Activated T-cell treated with anti-CD3 and anti-CD28 coated beads, Interleukin-2, amount 50 U/mL, for 72 hours (primary cell): ENCODE data around the gene ARIH2. TPM values are rescaled to one million over a fixed set of nuclear protein-coding genes. Genes with fewer than 3 reads are reported as not detected.

Experiments
- ATAC-seq, 2 donors: fragments of 150-1000 bp; cut with Tn5 transposase; replicated peaks in 1 of 2; 2 replicates each; pipeline ENCODE4 v1.10.0; 2021; ENCODE audit warnings: moderate library complexity in 2 of 2, mild to moderate bottlenecking in 1 of 2
- DNase-seq, 2 donors: peaks; one replicate each; pipeline ENCODE4 v3.0.0; 2021 to 2022; ENCODE audit warnings: mixed read lengths in 1 of 2
- H3K27ac Mint-ChIP-seq: one replicate; pipeline ENCODE4 v1.8.0; 2022; ENCODE audit warnings: mild to moderate bottlenecking, moderate library complexity, mixed read lengths
- H3K27me3 Mint-ChIP-seq: one replicate; pipeline ENCODE4 v1.8.0; 2022; ENCODE audit warnings: low read depth, mixed read lengths
- H3K36me3 Mint-ChIP-seq, 2 donors: one replicate each; pipeline ENCODE4 v1.8.0; 2022; ENCODE audit warnings: mixed read lengths in 2 of 2, mild to moderate bottlenecking in 1 of 2; ENCODE audit not compliant: insufficient read depth in 2 of 2
- H3K4me1 Mint-ChIP-seq: one replicate; pipeline ENCODE4 v1.8.0; 2022; ENCODE audit warnings: low read depth, mixed read lengths
- H3K4me3 Mint-ChIP-seq, 2 donors: one replicate each; pipeline ENCODE4 v1.8.0; 2022; ENCODE audit warnings: mild to moderate bottlenecking in 2 of 2, mixed read lengths in 2 of 2, moderate library complexity in 2 of 2
- H3K9me3 Mint-ChIP-seq, 2 donors: one replicate each; pipeline ENCODE4 v1.8.0; 2022; ENCODE audit warnings: mixed read lengths in 2 of 2
- total RNA-seq, 2 donors: library from RNA; stranded (reverse); gene quantifications; one replicate each; pipeline ENCODE4 v1.2.3, GENCODE V29; 2022

The ARIH2 gene
- total RNA-seq, 2 donors from 2014 or later = 174 to 183 TPM

DNA sequence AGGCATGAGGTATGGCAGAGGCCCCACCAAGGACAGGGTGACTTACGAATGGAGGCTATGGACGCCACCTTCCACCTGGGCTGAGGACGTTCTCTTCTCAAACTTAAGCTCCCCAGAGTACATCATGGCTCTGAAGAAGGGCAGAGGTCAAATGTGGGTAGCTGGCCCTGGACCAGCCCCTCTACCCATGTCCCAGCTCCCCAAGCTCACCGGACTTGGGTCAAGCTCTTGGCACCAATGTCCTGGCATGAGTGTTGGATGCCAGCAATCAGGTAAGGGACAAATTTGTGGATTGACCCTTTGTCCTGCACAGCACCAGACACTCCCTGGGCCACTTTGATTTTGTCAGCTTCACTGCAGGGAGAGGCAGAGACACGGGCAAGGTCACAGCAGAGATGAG lies 105.8 kb downstream of the ARIH2 start:
- peak overlapping the region in 1 of 2 donors; percentile 5 for H3K4me3 Mint-ChIP-seq
- H3K9me3 Mint-ChIP-seq = no peaks in the 10 kb centered on the region
- peak overlapping the region; percentile 85 for H3K27ac Mint-ChIP-seq
- peaks cover 78% of the 10 kb centered on the region for H3K4me1 Mint-ChIP-seq
- H3K36me3 Mint-ChIP-seq = peaks cover 13 to 39% of the 10 kb centered on the region in 2 donors
- DNase-seq (no peak), ATAC-seq (no peak)
- H3K27me3 Mint-ChIP-seq = no peaks in the 10 kb centered on the region

DNA sequence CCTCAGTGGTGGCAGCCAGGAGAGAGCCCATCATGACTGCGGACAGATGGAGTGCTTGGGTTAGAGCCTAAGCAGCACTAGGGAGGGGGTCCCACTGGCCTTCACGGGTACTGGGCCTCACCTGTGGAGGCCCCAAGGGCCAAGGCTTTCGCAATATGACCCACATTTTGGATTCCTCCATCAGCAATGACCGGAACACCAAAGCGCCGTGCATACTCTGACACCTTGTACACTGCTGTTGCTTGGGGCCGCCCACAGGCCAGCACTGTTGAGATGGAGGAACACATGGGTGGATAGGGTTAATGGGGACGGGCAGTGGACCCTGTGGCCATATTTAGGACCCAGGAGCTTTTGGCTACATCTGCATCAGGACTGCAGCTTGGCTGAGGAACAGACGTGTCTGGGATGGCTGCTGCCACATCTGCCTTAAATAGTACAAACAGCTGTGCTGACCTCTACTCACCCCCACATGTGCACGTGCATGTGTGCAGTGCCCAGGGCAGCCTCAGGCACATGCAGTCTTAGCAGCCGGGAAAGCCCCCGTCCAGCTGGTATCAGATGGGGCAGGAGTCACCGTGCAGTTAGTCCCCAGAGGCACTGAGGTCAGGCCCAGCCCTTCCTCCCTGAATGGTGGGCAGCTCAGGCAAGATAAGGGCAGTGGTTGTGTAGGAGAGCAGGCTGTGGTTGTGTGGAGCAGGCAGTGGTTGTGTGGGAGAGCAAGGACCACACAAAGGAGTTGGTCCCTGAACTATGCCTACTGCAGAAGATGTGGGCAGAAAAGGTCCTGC lies 106.6 kb downstream of the ARIH2 start:
- Mint-ChIP-seq H3K27me3 (no peaks in the 10 kb centered on the region), H3K9me3 (no peaks in the 10 kb centered on the region), H3K4me3 (peak overlapping the region; percentile 17 to 37), H3K36me3 (peaks cover 13 to 39% of the 10 kb centered on the region in 2 donors), H3K4me1 (peaks cover 78% of the 10 kb centered on the region), H3K27ac (peak overlapping the region; percentile 85)
- ATAC-seq (no peak), DNase-seq (no peak)

DNA sequence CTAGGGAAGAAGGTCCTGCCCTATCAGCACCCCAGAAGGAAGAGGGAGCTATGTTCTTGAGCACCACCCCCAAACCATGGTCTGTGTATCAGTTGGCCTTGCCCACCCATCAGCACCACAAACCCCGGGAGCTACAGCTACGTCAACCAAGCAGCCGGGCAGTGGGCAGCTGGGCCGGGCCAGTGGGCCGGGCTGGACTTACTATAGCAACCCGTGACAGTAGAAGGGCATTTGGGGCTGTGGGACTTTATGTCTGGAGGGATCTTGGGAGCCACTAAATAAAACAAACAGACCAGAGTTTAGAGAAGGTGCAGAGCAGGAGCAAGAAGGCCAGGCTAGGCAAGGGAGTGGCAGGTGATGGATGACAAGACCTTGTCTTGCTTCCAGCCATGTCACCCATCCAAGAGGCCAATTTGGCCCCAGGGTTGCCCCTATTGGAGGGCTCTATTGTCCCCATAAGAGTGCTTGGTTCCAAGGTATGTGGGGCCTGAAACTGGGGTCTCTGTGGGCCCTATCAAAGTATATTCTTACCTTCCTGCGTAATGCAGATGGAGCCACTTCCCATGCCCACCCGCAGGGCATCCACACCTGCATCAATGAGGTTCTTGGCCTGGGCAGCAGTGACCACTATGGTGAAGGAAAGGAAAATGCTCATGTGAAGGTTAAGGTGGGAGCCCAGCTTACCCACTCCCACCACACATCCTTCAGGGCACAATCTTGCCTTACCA lies 107.3 kb downstream of the ARIH2 start:
- DNase-seq (no peak), ATAC-seq (no peak)
- H3K9me3 Mint-ChIP-seq = no peaks in the 10 kb centered on the region
- H3K4me3 Mint-ChIP-seq = peak overlapping the region; percentile 17 to 37
- H3K27me3 Mint-ChIP-seq = no peaks in the 10 kb centered on the region
- H3K27ac Mint-ChIP-seq = peak overlapping the region; percentile 56
- H3K4me1 Mint-ChIP-seq = peaks cover 85% of the 10 kb centered on the region
- H3K36me3 Mint-ChIP-seq = peaks cover 13 to 39% of the 10 kb centered on the region in 2 donors

DNA sequence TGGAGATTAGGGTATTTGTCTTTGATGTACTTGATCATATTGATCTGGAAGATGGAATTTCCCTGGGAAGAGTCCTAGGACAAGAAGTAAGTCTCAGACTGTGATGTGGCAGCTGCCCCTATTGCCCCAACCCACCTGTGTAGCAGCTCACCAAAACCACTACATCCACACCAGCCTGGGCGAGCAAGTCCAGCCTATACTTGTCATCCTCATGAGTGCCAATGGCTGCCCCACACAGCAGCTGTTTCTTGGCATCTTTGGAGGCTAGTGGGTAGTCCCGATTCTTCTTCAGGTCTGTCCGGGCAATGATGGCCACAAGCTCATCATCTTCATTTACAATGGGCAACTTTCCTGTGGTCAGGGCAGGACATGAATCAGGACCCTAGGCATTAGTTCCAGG lies 107.9 kb downstream of the ARIH2 start:
- DNase-seq = no peak
- H3K4me1 Mint-ChIP-seq = peaks cover 82% of the 10 kb centered on the region

DNA sequence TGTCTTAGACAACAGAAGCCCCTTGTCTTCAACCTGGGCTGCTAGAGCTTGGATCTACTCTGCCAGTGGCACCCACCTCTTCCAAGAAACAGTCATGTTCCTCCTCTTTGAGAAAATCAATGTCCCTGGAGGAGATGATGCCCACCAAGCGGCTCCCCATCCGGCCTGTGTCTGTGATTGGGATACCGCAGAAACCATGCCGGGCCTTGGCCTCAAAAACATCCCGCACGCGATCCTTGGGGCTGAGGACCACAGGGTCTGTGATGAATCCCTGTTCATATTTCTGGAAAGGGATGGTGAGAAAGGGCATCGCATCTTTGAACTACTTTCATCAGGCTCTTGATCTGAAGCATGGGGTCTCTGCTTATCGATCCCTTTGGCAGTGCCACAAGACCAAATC lies 109.0 kb downstream of the ARIH2 start:
- no peak for DNase-seq
- H3K9me3 Mint-ChIP-seq = no peaks in the 10 kb centered on the region
- H3K4me3 Mint-ChIP-seq = peak overlapping the region; percentile 95 to 96
- peaks cover 9 to 44% of the 10 kb centered on the region in 2 donors for H3K36me3 Mint-ChIP-seq
- peaks cover 78% of the 10 kb centered on the region for H3K4me1 Mint-ChIP-seq
- peak overlapping the region; percentile 95 for H3K27ac Mint-ChIP-seq
- no peaks in the 10 kb centered on the region for H3K27me3 Mint-ChIP-seq
- ATAC-seq = no peak

More for the DNA sequence above, 107.9 kb downstream of the ARIH2 start:
- no peak overlapping the region for H3K4me3 Mint-ChIP-seq
- no peaks in the 10 kb centered on the region for H3K9me3 Mint-ChIP-seq
- ATAC-seq = no peak
- H3K27me3 Mint-ChIP-seq = no peaks in the 10 kb centered on the region
- peaks cover 10 to 39% of the 10 kb centered on the region in 2 donors for H3K36me3 Mint-ChIP-seq
- H3K27ac Mint-ChIP-seq = peak overlapping the region; percentile 40

DNA sequence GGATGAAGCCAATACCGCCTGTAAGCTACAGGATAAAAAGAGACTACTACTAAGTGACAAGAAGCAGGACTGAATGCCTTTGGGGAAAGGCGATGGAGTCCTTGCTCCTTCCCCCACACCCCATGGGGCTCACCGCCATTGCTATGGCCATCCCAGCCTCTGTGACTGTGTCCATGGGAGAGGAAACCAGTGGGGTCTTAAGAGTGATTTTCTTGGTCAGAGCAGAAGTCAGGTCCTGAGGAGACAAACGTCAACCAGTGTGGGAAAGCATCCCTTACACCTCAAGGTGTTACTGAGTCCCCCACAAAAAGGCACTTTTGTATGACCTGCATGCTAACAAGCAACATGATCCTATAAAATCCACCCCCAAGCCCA lies 109.6 kb downstream of the ARIH2 start:
- no peak for DNase-seq
- no peak for ATAC-seq
- Mint-ChIP-seq H3K9me3 (no peaks in the 10 kb centered on the region), H3K4me3 (peak overlapping the region; percentile 95 to 96), H3K4me1 (peaks cover 72% of the 10 kb centered on the region), H3K36me3 (peaks cover 7 to 43% of the 10 kb centered on the region in 2 donors), H3K27me3 (no peaks in the 10 kb centered on the region), H3K27ac (peak overlapping the region; percentile 95)

DNA sequence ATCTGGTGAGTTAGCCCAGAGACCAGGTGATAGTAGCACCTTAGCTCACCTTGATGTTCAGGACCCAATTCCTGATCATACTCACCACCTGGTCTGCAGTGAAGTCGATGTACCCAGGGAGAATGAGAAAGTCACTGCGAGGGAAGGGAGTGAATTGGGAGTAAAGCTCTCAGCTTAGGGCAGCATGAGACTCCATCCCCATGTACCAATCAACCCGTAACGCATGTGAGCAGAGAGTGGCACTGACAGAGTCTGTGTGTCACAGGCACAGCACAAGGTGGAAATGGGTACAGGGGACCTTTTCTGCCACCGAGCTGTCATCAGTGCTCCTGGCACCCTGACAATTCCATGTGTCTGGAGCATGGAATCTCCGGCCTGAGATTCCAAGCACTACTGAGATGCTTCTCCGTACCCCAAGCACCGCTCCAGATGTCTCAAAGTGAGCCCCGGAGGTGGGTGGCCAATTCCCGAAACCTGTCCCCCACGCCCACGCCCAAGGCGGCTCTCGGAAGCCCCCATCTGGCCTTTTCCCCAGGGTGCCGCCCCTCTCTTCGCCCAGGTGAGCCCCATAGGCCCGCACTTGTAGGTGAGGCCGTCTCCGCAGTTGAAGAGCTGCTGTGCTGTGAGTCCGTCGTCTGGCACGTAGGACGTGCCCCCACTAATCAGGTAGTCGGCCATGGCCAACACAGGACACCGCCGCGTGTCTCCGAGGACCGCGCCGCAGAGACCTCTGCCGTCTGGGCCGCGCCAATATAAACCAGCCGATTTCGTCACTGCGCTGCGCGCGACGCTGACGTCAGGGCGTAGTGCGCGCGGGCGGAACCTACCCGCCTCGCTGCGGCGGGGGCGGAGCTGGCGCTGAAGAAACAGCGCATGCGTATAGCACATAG lies 110.3 kb downstream of the ARIH2 start, which contains the start of gene IMPDH2:
Gene IMPDH2 (minus strand): TSS at position 726 of the 890 bp plus-strand sequence. CDS start 48 bp downstream, at position 678.
- ATAC-seq (peak; percentile 93 to 95), DNase-seq (peak; percentile 94 to 97)
- H3K9me3 Mint-ChIP-seq = no peaks in the 10 kb centered on the region
- no peaks in the 10 kb centered on the region for H3K27me3 Mint-ChIP-seq
- H3K36me3 Mint-ChIP-seq = peaks cover 7 to 39% of the 10 kb centered on the region in 2 donors
- H3K4me3 Mint-ChIP-seq = peak within 1 kb of the TSS; percentile 95 to 96
- H3K27ac Mint-ChIP-seq = peak within 1 kb of the TSS; percentile 95
- H3K4me1 Mint-ChIP-seq = peaks cover 66% of the 10 kb centered on the region

DNA sequence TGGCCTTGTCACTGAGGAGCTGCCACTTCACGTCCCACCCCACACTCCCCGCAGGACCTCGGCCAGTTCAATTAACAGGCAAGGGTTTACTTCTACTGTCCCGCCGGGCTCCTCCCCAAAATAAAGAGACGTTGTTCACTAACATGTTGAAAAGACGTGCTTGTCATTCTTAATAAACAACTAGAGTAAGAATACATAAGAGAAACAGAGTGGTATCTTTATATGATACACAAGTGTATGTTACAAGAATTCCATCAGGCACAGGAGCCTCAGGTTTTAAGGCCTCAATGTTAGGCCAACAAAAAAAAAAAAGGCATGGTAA lies 110.9 kb downstream of the ARIH2 start:
- peak overlapping the region; percentile 95 for H3K27ac Mint-ChIP-seq
- DNase-seq (no peak), ATAC-seq (no peak)
- no peaks in the 10 kb centered on the region for H3K27me3 Mint-ChIP-seq
- peaks cover 7 to 37% of the 10 kb centered on the region in 2 donors for H3K36me3 Mint-ChIP-seq
- H3K4me1 Mint-ChIP-seq = peaks cover 60% of the 10 kb centered on the region
- no peaks in the 10 kb centered on the region for H3K9me3 Mint-ChIP-seq
- peak overlapping the region; percentile 95 to 96 for H3K4me3 Mint-ChIP-seq

DNA sequence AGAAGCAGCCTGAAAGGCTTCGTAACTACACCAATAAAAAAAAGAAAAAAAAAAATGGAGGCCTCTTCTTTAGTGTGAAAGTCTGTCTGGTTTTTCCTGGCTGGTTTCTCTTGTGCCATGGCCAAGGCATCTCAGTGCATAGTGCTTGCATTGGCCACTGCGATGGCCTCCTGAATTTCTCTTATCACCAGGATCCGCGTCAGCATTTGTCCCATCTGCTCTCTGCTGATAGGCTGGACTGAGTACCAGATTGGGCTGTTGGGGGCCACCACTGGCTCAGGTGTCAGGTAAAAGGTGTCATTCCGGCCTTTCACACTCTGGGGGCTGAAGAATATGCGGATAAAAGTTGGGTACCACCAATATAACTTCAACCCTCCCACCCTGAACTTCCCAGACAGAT lies 111.7 kb downstream of the ARIH2 start:
- Mint-ChIP-seq H3K27ac (no peak overlapping the region), H3K4me1 (peaks cover 57% of the 10 kb centered on the region), H3K27me3 (no peaks in the 10 kb centered on the region), H3K9me3 (no peaks in the 10 kb centered on the region), H3K36me3 (peaks cover 7 to 35% of the 10 kb centered on the region in 2 donors), H3K4me3 (no peak overlapping the region)
- DNase-seq (no peak), ATAC-seq (no peak)

DNA sequence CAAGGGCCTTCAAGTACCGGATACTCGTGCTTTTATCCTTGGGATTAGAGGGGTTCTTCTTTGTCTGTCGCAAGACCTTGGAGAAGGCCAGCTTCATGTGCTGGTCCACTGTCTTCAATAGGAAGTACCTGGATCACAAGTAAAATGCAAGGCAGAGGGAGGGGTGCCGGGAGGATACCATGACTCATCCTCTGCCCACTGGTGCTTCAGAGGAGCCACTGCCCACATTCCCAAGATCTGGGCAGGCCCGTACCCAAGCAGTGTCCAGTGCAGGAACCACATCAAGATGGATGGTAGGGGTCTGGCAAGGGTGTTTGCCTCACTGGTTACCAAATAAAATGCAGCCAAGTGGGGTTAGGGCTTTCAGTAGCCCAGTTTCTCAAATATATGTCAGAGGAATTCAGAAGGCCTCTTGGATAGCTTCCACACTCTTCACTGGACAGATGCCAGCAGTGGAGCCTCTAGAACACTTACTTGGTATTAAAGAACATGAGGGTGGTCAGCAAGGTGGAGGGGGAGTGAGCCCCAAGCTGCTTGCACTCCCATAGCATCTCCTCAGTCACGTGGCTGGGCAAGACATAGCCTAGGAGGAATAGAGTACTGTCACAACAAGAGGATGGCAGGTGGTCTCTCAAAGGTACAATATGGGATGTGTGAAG lies 114.1 kb downstream of the ARIH2 start:
- no peak for ATAC-seq
- H3K27ac Mint-ChIP-seq = no peak overlapping the region
- H3K4me1 Mint-ChIP-seq = peaks cover 32% of the 10 kb centered on the region
- no peak overlapping the region for H3K4me3 Mint-ChIP-seq
- no peaks in the 10 kb centered on the region for H3K27me3 Mint-ChIP-seq
- no peaks in the 10 kb centered on the region for H3K9me3 Mint-ChIP-seq
- H3K36me3 Mint-ChIP-seq = peaks cover 6 to 21% of the 10 kb centered on the region in 2 donors
- no peak for DNase-seq

DNA sequence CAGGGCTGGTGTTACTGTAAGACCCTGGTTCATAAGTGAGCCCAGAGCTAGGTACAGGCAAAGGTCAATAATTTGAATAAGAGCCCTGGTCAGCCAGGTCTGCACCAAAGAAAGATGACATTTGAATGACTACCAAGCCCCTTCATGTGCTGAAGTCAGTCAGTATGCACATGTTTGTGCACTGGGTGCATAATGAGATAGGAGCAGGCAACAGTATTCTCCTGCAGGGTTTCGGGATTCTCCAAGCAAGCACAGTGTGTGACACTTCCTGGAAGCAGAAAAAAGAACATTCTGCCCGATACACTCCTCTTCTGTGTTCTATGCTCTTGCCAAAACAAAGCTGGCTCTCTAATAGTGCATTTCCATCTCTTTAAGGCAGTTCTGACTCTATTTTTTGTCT lies 116.0 kb downstream of the ARIH2 start:
- Mint-ChIP-seq H3K4me1 (peaks cover 13% of the 10 kb centered on the region), H3K9me3 (no peaks in the 10 kb centered on the region), H3K27me3 (no peaks in the 10 kb centered on the region), H3K27ac (no peak overlapping the region), H3K4me3 (no peak overlapping the region), H3K36me3 (peaks cover 3 to 17% of the 10 kb centered on the region in 2 donors)
- DNase-seq = no peak
- no peak for ATAC-seq

DNA sequence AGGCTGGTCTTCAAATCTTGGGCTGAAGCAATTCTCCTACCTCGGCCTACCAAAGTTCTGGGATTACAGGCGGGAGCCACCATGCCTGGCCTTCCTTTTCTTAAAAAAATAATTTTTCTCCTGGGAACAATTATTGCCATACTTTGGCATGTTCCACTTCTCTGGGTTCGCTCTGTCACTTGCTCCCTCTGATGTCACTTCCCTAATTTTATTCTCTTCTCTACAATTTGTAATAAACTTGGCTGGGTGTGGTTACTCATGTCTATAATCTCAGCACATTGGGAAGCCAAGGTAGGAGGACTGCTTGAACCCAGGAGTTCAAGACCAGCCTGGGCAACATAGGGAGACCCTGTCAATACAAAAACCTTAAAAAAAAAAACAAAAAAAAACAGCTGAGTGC lies 116.6 kb downstream of the ARIH2 start:
- H3K9me3 Mint-ChIP-seq = no peaks in the 10 kb centered on the region
- no peaks in the 10 kb centered on the region for H3K27me3 Mint-ChIP-seq
- peak overlapping the region; percentile 80 for H3K27ac Mint-ChIP-seq
- peaks cover 3 to 17% of the 10 kb centered on the region in 2 donors for H3K36me3 Mint-ChIP-seq
- peaks cover 7% of the 10 kb centered on the region for H3K4me1 Mint-ChIP-seq
- H3K4me3 Mint-ChIP-seq = no peak overlapping the region
- DNase-seq (no peak), ATAC-seq (no peak)
